Skin of body (tissue), 2 donors: ENCODE measurements around the gene CFAP45. TPM values are rescaled to one million over a fixed set of nuclear protein-coding genes. Genes with fewer than 3 reads are reported as not detected.
A peak's percentile ranks its signal among the peaks of the same experiment; 100 is the strongest.

ENCODE experiments used
- DNase-seq: peaks from one replicate; lab custom pipeline; 2025; lab: John Stamatoyannopoulos, UW
- total RNA-seq: library from RNA; depleted of rRNA; stranded (reverse); fragments of >200 nt; gene quantifications from one replicate; pipeline ENCODE4 v1.2.3, GENCODE V29; 2014

CFAP45 gene
- total RNA-seq, 1 donor from 2014 or later: 0.59 TPM

GRCh38 chr1:159854693-159855192 is 45.2 kb downstream of the CFAP45 start:
- peak; percentile 52 for DNase-seq

GRCh38 chr1:159854116-159854692 is 45.8 kb downstream of the CFAP45 start:
- peak; percentile 41 for DNase-seq

GRCh38 chr1:159853417-159854115 is 46.4 kb downstream of the CFAP45 start:
- peak; percentile 35 for DNase-seq

- no peak for DNase-seq
These were observed 48.6 kb downstream of the CFAP45 start for GRCh38 chr1:159851407-159851806.

- no peak for DNase-seq
These were observed 50.2 kb downstream of the CFAP45 start for GRCh38 chr1:159849626-159850366.

GRCh38 chr1:159848326-159848725 is 51.6 kb downstream of the CFAP45 start:
- DNase-seq: no peak

- DNase-seq: no peak
These were observed 52.7 kb downstream of the CFAP45 start for GRCh38 chr1:159847231-159847630.

GRCh38 chr1:159845751-159846629 is 54.0 kb downstream of the CFAP45 start:
- DNase-seq: no peak

- no peak for DNase-seq
These were observed 56.5 kb downstream of the CFAP45 start for GRCh38 chr1:159843459-159843858.

- peak; percentile 27 for DNase-seq
These were observed 58.2 kb downstream of the CFAP45 start for GRCh38 chr1:159841749-159842148.

GRCh38 chr1:159839116-159839849 is 60.7 kb downstream of the CFAP45 start:
- DNase-seq: no peak

- no peak for DNase-seq
These were observed 61.2 kb downstream of the CFAP45 start for GRCh38 chr1:159838715-159839114.

- DNase-seq: no peak
These were observed 64.0 kb downstream of the CFAP45 start for GRCh38 chr1:159835862-159836525.

- DNase-seq: no peak
These were observed 64.6 kb downstream of the CFAP45 start for GRCh38 chr1:159835356-159835755.

- no peak for DNase-seq
These were observed 67.7 kb downstream of the CFAP45 start for GRCh38 chr1:159832309-159832708.

- DNase-seq: peak; percentile 43
These were observed 68.4 kb downstream of the CFAP45 start for GRCh38 chr1:159831412-159832141.

- no peak for DNase-seq
These were observed 69.2 kb downstream of the CFAP45 start for GRCh38 chr1:159830722-159831121.

- no peak for DNase-seq
These were observed 70.0 kb downstream of the CFAP45 start for GRCh38 chr1:159829822-159830465.

- DNase-seq: no peak
These were observed 70.7 kb downstream of the CFAP45 start for GRCh38 chr1:159829273-159829634.
